ENCODE measurements around the gene PIP5K1B.

- TF ChIP-seq CTCF (IDR thresholded peaks at IDR 0.05), result no peak
- no peak for TF ChIP-seq E2F5 (CRISPR knock-in tag; IDR thresholded peaks at IDR 0.05)
- no peak for TF ChIP-seq ESRRA (CRISPR knock-in tag; IDR thresholded peaks at IDR 0.05; ENCODE audit: borderline replicate concordance)
- TF ChIP-seq JUN (CRISPR knock-in tag; IDR thresholded peaks at IDR 0.05), result no peak
- no peak for TF ChIP-seq ATF1 (CRISPR knock-in tag; IDR thresholded peaks at IDR 0.05)
Measured at GRCh38 chr9:68877219-68877618, 172.2 kb downstream of the PIP5K1B start.

Measured in WTC11 (cell line).